Measurements from ENCODE around the gene SAMD5. TPM values are rescaled to one million over a fixed set of nuclear protein-coding genes. Genes with fewer than 3 reads are reported as not detected.

Gene SAMD5
- total RNA-seq, 2 experiments from 2014 or later: 0.18 TPM; not detected in 1

DNA sequence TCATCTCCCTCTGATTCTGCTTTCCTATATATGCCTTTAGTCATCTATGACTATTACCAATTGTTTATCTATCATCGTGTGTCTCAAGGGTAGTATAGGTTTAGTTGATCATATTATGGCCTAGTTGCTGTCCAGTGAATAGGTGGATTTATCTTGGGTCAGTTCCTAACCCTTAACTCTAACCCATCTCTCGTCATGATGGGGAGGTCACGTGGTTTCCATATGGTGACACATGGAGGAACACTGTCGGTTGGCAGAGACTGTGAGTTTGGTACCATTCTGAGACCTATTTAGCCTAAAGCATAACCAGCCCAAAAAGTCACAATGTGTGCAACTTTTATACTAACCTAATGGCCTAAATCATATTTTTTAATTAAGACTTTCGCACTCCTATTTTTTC is 103.5 kb downstream of the SAMD5 start:
- intact Hi-C loops (cut with DNase I, micrococcal nuclease): no loop called here
- ATAC-seq (no peak), DNase-seq (no peak)
- Mint-ChIP-seq H3K36me3 (ENCODE audit: low read depth) (no peaks in the 10 kb centered on the region), H3K4me1 (no peaks in the 10 kb centered on the region), H3K9me3 (ENCODE audit: low read depth) (no peaks in the 10 kb centered on the region), H3K4me3 (no peak overlapping the region), H3K27ac (no peak overlapping the region), H3K27me3 (no peaks in the 10 kb centered on the region)
- ChIA-PET POLR2A (no interaction called here), CTCF (interaction anchor here (0.8 kb wide), 1 partner anchor 856 kb away, joined by 3 read pairs; no protein-coding TSS in a partner anchor)

DNA sequence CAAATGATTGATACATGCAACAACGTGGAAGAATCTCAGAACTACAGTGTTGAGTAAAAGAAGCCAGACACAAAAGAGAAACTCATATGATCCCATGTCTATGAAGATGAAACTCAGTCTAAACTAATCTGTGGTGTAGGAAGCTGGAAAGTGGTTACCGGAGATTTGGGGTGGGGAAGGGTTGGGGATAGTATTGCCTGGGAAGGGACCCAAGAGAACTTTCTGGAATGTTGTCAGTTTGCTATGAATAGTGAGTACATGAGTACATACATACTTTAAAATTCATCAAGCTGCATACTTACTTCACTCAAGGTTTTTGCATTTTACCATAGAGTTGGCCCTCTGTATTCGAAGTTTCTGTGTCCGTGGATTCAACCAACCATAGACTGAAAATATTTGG is 106.0 kb downstream of the SAMD5 start:
- no peaks in the 10 kb centered on the region for H3K27me3 Mint-ChIP-seq
- DNase-seq (no peak), ATAC-seq (no peak)
- no peaks in the 10 kb centered on the region for H3K36me3 Mint-ChIP-seq (ENCODE audit: low read depth)
- ChIA-PET POLR2A (no interaction called here), CTCF (no interaction called here)
- H3K27ac Mint-ChIP-seq: no peak overlapping the region
- intact Hi-C loops (cut with DNase I, micrococcal nuclease): no loop called here
- no peaks in the 10 kb centered on the region for H3K4me1 Mint-ChIP-seq
- H3K9me3 Mint-ChIP-seq (ENCODE audit: low read depth): no peaks in the 10 kb centered on the region
- H3K4me3 Mint-ChIP-seq: no peak overlapping the region

DNA sequence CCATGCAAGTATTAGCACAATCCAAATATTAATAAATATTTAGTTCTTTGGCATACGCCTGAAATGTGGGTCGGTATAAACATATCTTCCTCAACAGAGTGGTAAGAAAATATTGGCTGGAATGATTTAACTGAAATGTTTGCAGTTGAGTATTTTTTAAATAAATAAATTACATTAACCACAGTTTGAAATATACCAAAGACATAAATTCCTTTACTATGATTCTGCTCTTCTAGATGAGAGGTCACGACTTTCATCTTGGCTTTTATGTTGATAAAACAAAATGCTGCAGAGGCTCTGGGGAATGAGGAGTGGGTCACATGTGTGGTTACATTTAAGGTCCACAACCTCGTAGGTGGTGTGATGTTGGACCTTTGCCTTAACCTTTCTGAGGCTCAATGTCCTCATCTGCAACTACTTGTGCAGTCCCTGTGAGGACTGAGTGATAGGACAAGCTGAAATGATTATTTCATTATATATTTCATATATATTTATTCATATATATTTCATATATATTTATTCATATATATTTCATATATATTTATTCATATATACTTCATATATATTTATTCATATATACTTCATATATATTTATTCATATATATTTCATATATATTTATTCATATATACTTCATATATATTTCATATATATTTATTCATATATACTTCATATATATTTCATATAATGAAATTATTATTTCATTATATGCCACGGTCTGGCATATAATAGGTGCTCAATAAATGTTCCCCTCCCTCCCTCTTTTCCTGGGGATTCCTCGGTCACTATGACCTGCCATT is 107.4 kb downstream of the SAMD5 start:
- ATAC-seq: no peak
- ChIA-PET CTCF (no interaction called here), POLR2A (no interaction called here)
- H3K9me3 Mint-ChIP-seq (ENCODE audit: low read depth): no peaks in the 10 kb centered on the region
- no peak overlapping the region for H3K27ac Mint-ChIP-seq
- intact Hi-C loops (cut with DNase I, micrococcal nuclease): no loop called here
- no peak for DNase-seq
- H3K4me1 Mint-ChIP-seq: no peaks in the 10 kb centered on the region
- H3K4me3 Mint-ChIP-seq: no peak overlapping the region
- no peaks in the 10 kb centered on the region for H3K36me3 Mint-ChIP-seq (ENCODE audit: low read depth)
- no peaks in the 10 kb centered on the region for H3K27me3 Mint-ChIP-seq

DNA sequence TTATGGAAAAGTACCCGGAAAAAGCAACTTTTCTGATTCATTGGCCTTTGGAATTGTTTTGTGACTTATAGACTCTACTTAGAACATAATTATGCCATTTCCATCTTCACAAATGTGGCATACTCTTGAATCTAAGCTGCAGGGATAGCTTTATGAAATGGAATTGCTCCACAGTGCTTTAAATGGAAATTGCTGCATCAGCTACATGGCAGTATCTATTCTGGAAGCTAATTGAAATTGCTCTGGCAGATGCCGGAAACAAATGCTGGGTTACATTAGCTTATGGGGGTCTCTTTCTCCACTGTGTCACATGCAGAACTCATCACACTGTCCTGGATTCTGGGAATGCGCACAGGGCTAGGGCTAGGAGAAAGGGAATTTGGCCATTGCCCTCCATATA is 108.9 kb downstream of the SAMD5 start:
- CTCF ChIA-PET: no interaction called here
- intact Hi-C loops (cut with DNase I, micrococcal nuclease): no loop called here
- no peak for DNase-seq
- no peaks in the 10 kb centered on the region for H3K4me1 Mint-ChIP-seq
- no peak overlapping the region for H3K27ac Mint-ChIP-seq
- no peaks in the 10 kb centered on the region for H3K9me3 Mint-ChIP-seq (ENCODE audit: low read depth)
- H3K27me3 Mint-ChIP-seq: no peaks in the 10 kb centered on the region
- no peak overlapping the region for H3K4me3 Mint-ChIP-seq
- POLR2A ChIA-PET: no interaction called here
- no peaks in the 10 kb centered on the region for H3K36me3 Mint-ChIP-seq (ENCODE audit: low read depth)
- no peak for ATAC-seq

DNA sequence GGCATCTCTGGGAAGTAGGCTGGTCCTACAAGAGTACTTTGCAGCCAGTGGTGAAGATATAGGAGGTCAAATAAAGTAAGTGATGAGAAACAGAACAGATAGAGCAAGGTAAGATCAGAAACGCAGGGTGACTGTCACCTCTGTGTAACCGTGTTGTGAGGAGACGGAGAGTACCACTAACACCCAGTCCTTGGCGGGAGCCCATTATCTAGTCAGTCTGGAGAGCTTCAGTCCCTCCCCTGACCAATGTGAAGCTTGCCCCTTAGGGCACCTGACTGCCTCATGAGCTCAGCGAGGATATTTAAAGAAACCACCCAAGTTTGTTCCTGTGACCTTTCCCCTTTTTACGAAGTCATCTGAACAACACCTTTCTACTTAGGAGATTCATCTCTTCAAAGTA is 110.0 kb downstream of the SAMD5 start:
- no peaks in the 10 kb centered on the region for H3K4me1 Mint-ChIP-seq
- no peak for ATAC-seq
- H3K9me3 Mint-ChIP-seq (ENCODE audit: low read depth): no peaks in the 10 kb centered on the region
- no peaks in the 10 kb centered on the region for H3K36me3 Mint-ChIP-seq (ENCODE audit: low read depth)
- POLR2A ChIA-PET: no interaction called here
- H3K27me3 Mint-ChIP-seq: no peaks in the 10 kb centered on the region
- H3K4me3 Mint-ChIP-seq: no peak overlapping the region
- intact Hi-C loops (cut with DNase I, micrococcal nuclease): no loop called here
- no peak overlapping the region for H3K27ac Mint-ChIP-seq
- DNase-seq: no peak
- CTCF ChIA-PET: interaction anchor here (0.6 kb wide), 1 partner anchor 144 kb away, joined by 4 read pairs; no protein-coding TSS in a partner anchor

GRCh38 chr6:147618927-147619326 is 110.4 kb downstream of the SAMD5 start:
- no peak overlapping the region for H3K4me3 Mint-ChIP-seq
- H3K36me3 Mint-ChIP-seq (ENCODE audit: low read depth): no peaks in the 10 kb centered on the region
- no peak for ATAC-seq

More at GRCh38 chr6:147618927-147619326, 110.4 kb downstream of the SAMD5 start:
- CTCF ChIA-PET: no interaction called here
- no peaks in the 10 kb centered on the region for H3K4me1 Mint-ChIP-seq
- H3K27me3 Mint-ChIP-seq: no peaks in the 10 kb centered on the region
- POLR2A ChIA-PET: no interaction called here
- DNase-seq: no peak
- H3K9me3 Mint-ChIP-seq (ENCODE audit: low read depth): no peaks in the 10 kb centered on the region
- intact Hi-C loops (cut with DNase I, micrococcal nuclease): no loop called here
- H3K27ac Mint-ChIP-seq: no peak overlapping the region

Data from activated CD4-positive, alpha-beta T cell treated with anti-CD3 and anti-CD28 coated beads for 36 hours (primary cell).